ENCODE measurements around the gene NRXN2.

Gene NRXN2

GRCh38 chr11:64592656-64593055 is 130.3 kb downstream of the NRXN2 start:
- no peaks in the 10 kb centered on the region for H3K4me1 ChIP-seq (ENCODE audit: control insufficient read depth, insufficient read depth, low read length)

GRCh38 chr11:64592234-64592615 is 130.8 kb downstream of the NRXN2 start:
- POLR2A ChIA-PET, result no interaction called here

More at GRCh38 chr11:64592656-64593055, 130.3 kb downstream of the NRXN2 start:
- CTCF ChIA-PET, result no interaction called here
- Histone ChIP-seq H3K36me3 (ENCODE audit: control insufficient read depth in 2 of 2, insufficient read depth in 1 of 2, low read length in 2 of 2) (no peaks in the 10 kb centered on the region), H3K27ac (ENCODE audit: extremely low read depth, low read depth, low read length) (no peak overlapping the region), H3K4me3 (ENCODE audit: low read depth, low read length) (no peak overlapping the region), H3K9me3 (ENCODE audit: control insufficient read depth, insufficient read depth, low read depth, low read length) (no peaks in the 10 kb centered on the region)
- POLR2A ChIA-PET, result no interaction called here
- TF ChIP-seq ZNF132 (tag by site-specific recombination; IDR thresholded peaks at IDR 0.05; ENCODE audit: borderline replicate concordance) (no peak), CTCF (tag by site-specific recombination; IDR thresholded peaks at IDR 0.05) (no peak), BCL11B (tag by site-specific recombination; IDR thresholded peaks at IDR 0.05; ENCODE audit: low read depth) (no peak), ZNF692 (tag by site-specific recombination; IDR thresholded peaks at IDR 0.05) (no peak), ZNF398 (tag by site-specific recombination; IDR thresholded peaks at IDR 0.05) (no peak), ZNF2 (tag by site-specific recombination; IDR thresholded peaks at IDR 0.05) (no peak), ZNF624 (tag by site-specific recombination; IDR thresholded peaks at IDR 0.05) (no peak), ZBTB48 (tag by site-specific recombination; IDR thresholded peaks at IDR 0.05) (no peak), ZNF792 (tag by site-specific recombination; IDR thresholded peaks at IDR 0.05) (no peak), ZBTB44 (tag by site-specific recombination; IDR thresholded peaks at IDR 0.05) (no peak)

More at GRCh38 chr11:64592234-64592615, 130.8 kb downstream of the NRXN2 start:
- Histone ChIP-seq H3K4me1 (ENCODE audit: control insufficient read depth, insufficient read depth, low read length) (no peaks in the 10 kb centered on the region), H3K9me3 (ENCODE audit: control insufficient read depth, insufficient read depth, low read depth, low read length) (no peaks in the 10 kb centered on the region), H3K27ac (ENCODE audit: extremely low read depth, low read depth, low read length) (no peak overlapping the region), H3K4me3 (ENCODE audit: low read depth, low read length) (no peak overlapping the region), H3K36me3 (ENCODE audit: control insufficient read depth in 2 of 2, insufficient read depth in 1 of 2, low read length in 2 of 2) (no peaks in the 10 kb centered on the region)
- CTCF ChIA-PET, result no interaction called here
- TF ChIP-seq BCL11A (tag by site-specific recombination; IDR thresholded peaks at IDR 0.05; ENCODE audit: low read depth) (no peak), HIC1 (tag by site-specific recombination; IDR thresholded peaks at IDR 0.05) (no peak), ZNF560 (tag by site-specific recombination; IDR thresholded peaks at IDR 0.05; ENCODE audit: borderline replicate concordance) (no peak), ZNF16 (tag by site-specific recombination; IDR thresholded peaks at IDR 0.05; ENCODE audit: low read depth) (peak; percentile 44; the same call in 1 of the 2 replicates)
